SKM-1 treated with dmso at 0.1 percent for 144 hours (cell line): ENCODE results near the gene PCSK6.
"Not testable (repeated sequence)": the region's sequence is repeated elsewhere in the genome, so short reads cannot be mapped to it uniquely, and the experiment has no call there.

ENCODE experiments used
- DNase-seq: peaks from one replicate; lab custom pipeline; 2025; ENCODE audit not compliant: unreplicated experiment; lab: John Stamatoyannopoulos, UW

Gene PCSK6

GRCh38 chr15:101406036-101406435 lies 83.5 kb downstream of the PCSK6 start:
- DNase-seq: no peak

DNA sequence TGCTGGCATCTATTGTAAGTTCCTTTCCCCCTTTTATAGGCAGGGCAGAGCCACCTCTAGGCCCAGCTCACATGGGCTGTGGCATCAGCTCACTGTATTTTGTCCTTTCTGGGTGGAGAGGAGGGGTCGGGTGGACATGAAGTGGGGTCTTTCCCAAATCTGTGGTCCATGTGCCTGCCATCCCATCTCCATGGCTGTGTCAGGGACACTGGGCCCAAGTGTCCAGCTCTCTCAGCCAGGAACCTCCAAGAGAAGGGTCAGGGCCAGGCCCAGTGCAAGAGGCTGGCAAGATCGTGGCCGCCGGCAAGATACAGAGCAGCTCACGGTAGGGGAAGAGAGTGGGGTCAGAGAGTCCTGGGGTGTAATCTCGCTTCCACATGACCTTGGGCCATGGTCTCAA lies 85.3 kb downstream of the PCSK6 start:
- no peak for DNase-seq

- DNase-seq: not testable (repeated sequence)
Observed at GRCh38 chr15:101402883-101403282, 86.6 kb downstream of the PCSK6 start.

GRCh38 chr15:101401286-101401685 lies 88.2 kb downstream of the PCSK6 start:
- no peak for DNase-seq

DNA sequence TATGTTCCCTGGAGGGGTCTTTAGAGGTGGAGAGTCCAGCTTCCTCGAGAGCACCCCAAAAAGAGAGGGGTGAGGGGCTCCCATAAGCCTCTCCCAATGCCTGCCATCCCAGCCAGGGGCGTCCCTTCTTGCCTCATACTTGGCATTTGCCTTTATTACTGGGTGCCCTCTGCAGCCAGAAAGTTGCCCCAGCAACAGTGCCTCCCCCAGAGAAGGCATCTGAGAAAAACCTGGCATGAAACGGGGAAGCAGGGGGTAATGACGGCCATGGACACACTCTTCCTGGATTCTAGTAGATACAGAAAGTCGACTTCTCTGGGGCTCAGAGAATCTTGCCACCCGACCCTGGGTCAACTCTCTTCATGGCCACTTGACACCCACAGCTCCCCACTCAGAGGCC lies 90.1 kb downstream of the PCSK6 start:
- DNase-seq: no peak

- no peak for DNase-seq
Observed at GRCh38 chr15:101398247-101398646, 91.3 kb downstream of the PCSK6 start.

GRCh38 chr15:101397521-101398003 lies 91.9 kb downstream of the PCSK6 start:
- no peak for DNase-seq

GRCh38 chr15:101396484-101397261 lies 92.8 kb downstream of the PCSK6 start:
- DNase-seq: no peak

- no peak for DNase-seq
Observed at GRCh38 chr15:101394654-101395053, 94.9 kb downstream of the PCSK6 start.

DNA sequence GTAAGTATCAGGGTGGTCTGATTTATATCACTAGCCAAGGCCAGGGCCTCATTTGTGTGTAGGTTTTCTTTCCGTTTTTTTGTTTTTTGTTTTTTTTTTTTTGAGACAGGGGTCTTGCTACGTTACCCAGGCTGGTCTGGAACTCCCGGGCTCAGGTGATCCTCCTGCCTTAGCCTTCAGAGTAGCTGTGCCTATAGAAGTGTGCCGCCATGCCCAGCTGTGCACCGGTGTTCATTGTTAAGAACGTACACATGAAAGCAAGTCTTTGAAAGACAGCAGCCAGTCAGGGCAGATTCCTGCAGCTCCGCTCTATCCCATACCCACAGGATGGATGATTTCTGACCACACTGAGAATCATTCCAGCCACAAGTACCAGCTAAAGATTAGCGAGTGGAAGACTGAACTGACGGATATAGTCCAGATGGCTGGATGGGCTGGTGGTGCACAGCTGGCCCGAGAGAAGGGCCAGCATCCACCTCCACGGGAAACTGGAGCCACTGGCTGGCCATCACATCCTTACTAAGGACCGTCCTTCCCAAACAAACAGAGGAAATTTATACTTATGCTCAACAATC lies 95.4 kb downstream of the PCSK6 start:
- DNase-seq: no peak

- DNase-seq: no peak
Observed at GRCh38 chr15:101393172-101393571, 96.3 kb downstream of the PCSK6 start.

DNA sequence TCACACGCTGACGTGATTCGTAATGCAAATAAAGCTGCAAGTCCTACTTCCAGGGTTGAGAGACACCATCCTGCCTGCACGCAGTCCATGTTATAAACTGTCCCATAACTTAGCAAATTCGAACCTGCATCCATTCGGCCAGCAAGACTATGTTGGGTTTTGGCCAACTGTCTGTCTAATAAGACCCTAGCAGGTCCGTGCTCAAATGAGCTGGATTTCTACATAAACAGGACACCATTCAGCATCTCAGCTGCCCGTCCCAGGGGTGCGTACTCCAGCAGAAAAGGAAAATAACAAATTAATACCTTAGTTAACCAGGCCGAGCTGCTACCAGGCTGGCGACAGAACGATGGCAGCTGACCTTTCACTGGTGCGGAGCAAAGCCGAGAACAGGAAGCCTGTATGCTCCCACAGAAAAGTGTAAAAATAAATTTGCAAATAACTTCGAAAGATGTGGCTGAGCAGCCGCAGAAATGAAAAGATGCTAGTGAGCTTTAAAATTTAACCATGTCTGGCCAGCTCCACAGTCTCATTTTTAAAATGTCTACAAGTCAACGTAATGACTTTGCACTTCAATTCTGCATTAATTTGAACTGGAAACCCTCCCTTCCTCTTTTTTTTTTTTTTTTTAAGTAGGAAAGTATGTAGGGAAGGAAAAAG lies 97.4 kb downstream of the PCSK6 start:
- DNase-seq: no peak

GRCh38 chr15:101391431-101391830 lies 98.1 kb downstream of the PCSK6 start:
- DNase-seq: no peak

- no peak for DNase-seq
Observed at GRCh38 chr15:101390462-101390861, 99.0 kb downstream of the PCSK6 start.

DNA sequence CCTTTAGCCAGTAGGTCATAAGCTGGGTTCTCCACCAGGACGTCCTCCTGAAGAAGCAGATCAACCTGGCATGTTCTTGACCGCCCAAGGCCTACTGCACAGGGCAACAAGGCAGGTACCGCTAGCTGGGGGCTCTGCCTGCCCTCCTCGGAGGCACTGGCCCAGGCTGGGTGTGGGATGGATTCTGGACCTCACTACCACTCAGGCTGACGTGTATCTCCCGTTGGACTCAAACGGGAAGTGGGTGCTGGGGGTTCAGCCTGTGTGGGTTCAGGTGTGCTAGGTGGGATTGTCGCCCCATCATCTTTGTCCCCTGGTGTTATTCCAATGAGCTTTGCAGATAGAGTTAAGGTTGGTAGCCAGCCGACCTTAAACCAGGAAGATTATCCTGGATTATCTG lies 99.4 kb downstream of the PCSK6 start:
- DNase-seq: no peak

DNA sequence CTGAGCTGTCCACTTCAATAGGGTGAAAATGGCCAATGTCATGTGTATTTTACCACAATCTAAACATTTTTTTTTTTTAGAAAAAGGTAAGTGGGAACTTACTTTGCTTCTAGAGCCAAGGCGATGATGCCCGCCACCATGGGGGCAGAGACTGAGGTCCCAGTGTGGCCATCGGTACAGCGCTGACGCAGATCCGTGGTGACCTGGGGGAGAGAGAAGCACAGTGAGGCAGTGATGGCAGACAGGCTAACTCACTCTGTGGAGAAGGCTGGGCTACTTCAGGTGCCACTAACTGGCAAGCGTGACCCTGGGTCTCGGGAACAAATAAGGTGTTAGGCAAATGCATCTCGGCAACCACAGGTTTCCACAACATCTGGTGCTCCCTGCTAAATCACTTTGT lies 100.1 kb downstream of the PCSK6 start:
- DNase-seq: no peak

- no peak for DNase-seq
Observed at GRCh38 chr15:101388046-101388445, 101.5 kb downstream of the PCSK6 start.

- no peak for DNase-seq
Observed at GRCh38 chr15:101387574-101387973, 101.9 kb downstream of the PCSK6 start.

DNA sequence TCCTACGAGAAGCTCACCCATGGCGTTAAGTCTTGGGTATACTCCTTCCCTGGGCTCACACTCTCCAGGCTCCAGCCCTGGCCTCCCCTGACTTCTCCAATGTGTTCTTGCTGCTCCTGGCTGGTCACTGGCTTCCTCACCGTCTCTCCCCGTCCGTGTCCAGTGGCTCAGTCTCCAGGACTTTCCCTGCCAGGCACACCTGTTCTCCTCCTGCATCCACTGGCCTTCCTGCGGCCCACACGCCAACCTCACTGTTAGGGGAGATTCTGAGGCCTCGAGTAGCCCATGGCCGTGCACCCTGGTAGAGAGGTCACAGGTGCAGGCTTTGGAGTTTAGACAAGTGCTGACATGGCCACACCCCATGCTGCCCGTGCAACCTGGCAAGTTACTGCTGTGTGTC lies 102.5 kb downstream of the PCSK6 start:
- DNase-seq: no peak

- no peak for DNase-seq
Observed at GRCh38 chr15:101386006-101386405, 103.5 kb downstream of the PCSK6 start.

DNA sequence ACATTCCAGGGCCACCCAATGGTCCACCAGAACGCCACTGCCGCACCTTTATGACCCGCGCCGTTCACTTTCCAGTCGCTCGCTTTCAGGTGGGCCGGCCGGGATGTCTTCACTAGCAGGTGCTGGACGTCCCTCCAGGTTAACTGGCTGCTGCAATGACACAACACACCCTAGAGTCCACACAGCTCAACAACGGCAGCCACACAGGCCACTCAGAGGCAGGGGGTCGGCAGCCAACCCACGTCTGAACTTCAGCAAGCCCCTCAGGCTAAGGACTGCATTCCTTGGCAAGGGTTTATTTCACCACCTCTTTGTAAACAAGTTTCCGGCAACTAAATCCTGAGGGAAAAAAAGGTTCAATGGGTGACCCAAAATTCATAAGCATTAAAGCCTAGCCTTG lies 105.2 kb downstream of the PCSK6 start:
- DNase-seq: no peak

DNA sequence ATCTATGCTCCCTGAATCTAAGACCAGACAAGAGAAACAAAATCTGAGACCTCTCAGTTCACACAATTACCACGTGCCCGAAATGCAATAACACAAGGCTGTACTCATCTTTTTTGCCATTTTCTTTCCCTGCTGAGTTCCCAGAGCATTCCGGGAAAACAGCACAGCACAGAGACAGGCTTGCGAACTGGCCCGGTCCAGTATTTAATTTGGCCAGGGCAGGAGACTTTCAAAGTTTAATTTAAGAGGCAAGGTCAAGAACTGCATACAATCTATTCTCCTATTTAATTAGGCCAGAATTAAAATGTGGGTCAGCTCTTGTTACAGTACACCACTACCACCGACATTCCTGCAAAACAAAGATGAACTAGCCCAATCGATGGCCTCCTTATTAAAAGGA lies 107.0 kb downstream of the PCSK6 start:
- no peak for DNase-seq
